Stimulated activated CD4-positive, alpha-beta T cell treated with anti-CD3 and anti-CD28 coated beads, Interleukin-12 subunit alpha, Interleukin-12 subunit beta, amount 100 ng/mL, for 4 hours (primary cell): ENCODE results near the gene MTIF3.
A peak's percentile ranks its signal among the peaks of the same experiment; 100 is the strongest.

Experiments used
- DNase-seq: peaks from one replicate; pipeline ENCODE4 v3.0.0-alpha.2; 2020

Gene MTIF3, protein sequence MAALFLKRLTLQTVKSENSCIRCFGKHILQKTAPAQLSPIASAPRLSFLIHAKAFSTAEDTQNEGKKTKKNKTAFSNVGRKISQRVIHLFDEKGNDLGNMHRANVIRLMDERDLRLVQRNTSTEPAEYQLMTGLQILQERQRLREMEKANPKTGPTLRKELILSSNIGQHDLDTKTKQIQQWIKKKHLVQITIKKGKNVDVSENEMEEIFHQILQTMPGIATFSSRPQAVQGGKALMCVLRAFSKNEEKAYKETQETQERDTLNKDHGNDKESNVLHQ

DNA sequence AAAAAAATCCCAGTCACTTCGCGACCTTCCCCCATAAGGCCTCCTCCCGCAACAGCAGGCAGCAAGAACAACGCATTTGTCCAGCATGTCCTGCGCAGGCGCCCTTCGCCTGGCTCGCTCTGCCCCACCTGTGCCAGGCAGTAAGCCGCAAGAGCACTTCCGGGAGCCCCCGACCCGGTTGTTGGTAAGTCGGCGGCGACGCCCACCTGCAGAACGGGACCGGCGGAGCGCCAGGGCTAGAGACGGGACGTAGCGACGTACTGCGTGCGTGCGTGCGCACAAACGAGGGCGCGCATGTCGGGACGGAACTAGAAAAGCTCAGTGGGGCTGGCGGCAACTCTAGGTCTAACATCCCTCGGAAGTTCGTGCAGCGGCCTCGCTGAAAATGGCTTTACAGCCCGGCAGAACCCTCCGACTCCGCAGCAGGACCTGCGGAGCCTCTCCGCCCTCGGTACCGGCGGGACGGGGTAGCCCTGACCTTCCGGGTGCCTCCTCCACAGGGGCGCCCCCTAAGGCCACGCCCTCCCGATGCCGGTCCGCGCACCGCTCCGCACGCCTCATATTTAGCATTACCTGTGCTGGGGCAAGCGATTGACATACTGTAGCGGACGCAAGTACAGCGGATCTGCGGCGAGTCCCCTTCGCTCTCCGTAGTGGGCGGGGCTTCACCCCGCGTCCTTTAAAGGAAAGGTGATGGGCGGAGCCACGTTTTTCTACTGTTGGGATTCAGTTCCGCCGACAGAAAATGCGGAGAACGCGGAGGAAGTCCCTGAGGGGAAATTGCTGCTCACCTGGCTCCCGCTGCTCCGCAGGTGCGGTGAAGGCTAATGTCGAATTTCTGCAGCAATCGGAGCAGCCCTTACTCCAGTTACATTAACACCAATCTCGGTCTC is at the start of gene MTIF3:
Gene MTIF3 (minus strand): TSS at position 629 of the 893 bp plus-strand sequence. CDS start 10,116 bp downstream, outside the sequence.
- peak; percentile 92 for DNase-seq

DNA sequence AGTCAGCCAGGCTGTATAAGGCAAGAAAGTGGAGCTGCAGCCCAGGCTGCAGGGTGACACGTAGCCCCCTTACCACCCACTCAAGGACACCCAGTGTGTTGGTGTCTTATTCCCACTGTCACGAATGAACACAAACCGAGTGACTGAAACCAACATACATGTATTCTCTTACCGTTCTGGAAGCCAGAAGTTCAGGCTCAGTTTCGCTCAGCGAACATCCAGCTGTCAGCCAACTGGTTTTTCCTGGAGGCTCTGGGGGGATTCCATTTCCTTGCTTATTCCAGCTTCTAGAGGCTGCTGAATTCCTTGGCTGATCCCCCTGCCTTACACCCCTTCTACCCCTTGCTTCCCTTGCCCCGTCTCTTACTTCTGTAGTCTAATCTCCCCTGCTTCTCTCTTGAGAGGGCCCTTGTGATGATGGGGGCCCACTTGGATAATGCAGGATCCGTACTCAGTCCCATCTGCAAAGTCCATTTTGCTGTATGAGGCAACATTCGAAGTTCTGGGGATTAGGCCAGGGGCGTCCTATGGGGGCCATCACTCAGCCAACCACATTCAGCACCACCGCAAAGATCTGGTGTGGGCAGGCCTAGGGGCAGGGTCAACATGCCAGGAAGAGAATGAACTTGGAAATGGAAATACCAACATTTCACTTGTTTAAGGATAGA is 47.3 kb upstream of the MTIF3 start:
- no peak for DNase-seq

DNA sequence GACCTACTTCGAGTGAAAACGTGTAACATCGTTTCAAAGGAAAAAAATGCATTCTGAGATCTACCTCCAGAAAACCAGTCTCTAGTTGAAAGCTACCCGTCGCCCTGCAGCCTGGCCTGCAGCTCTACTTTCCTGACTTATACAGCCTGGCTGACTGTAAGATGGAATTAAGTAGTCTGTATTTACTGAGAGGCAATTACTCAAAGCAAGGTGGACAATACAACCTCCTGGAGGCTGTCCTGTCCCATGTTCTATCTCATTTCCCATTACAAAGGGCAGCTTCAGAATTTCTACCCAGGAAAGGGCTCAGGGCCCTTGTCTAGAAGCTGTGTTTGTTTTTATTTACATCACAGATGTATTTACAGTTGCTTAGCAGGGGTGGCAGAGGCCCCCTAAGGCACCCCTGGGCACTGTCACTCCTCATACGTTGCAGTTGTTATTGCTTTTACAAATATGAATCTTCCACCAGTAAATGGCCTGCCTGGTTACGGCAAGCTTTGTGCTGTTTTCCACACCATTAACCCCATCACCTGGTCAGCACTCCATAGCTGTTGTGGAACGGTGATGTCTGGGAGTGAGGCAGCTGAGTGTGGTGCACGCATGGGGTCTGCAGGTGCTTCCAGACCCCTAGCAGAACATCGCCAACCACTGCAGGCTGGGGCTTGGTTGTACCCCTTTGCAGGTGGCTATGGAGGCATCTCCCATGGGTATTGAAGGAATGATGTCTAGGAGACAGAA is 46.3 kb upstream of the MTIF3 start:
- DNase-seq, result no peak

DNA sequence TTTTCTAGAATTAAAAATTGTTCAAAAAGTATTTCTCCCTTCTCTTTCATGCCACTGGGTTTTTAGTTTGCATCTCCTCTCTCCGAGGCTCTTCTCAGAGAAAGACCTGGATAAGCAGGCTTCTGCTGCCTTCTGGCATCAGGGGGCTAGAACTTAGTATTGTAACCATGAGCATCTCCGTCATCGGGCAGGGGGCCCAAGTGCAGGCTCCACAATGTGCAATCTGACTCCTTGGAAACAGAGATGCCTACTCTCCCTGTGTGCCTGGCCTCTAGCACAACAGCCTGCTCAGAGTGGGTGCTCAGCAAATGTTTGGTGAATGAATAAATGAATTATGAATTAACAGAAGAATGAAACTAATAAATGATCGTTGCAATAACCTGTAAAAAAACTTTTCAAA is 45.6 kb upstream of the MTIF3 start:
- no peak for DNase-seq

DNA sequence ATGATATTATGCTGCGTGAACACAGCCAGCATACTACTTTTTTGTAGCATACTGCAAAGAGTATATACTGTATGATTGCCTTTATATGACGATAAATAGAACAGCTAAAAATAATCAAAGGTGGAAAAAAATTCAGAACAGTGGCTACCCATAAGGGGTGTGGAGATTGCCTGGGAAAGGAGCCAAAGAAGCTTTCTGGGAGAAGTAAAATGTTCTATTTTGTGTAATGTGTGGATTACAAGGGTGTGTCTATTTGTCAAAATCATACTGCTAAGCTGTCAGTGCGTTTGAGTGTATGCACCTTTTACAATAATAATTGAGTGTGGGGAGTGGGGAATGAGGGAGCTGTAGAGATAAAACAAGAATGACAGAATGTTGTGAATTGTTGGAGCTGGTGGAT is 45.2 kb upstream of the MTIF3 start:
- no peak for DNase-seq

DNA sequence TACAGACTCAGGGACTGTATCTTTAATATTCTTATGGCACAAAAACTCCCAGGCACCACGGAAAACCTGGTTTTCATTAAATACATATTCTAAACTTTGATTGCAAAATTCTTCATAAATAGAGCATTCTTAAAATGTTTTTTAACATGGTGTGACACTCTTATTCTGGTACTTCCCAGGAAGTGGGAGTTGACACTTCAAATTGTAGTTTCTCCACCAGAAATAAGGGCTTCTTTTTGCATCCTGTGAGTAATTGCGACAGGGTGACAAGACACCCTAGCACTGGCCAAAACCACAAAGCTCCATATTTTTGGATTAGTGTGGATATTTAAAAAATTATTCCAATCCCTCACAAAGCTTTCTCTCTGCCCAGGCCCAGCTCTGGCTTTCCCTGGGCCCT is 43.6 kb upstream of the MTIF3 start:
- no peak for DNase-seq

DNA sequence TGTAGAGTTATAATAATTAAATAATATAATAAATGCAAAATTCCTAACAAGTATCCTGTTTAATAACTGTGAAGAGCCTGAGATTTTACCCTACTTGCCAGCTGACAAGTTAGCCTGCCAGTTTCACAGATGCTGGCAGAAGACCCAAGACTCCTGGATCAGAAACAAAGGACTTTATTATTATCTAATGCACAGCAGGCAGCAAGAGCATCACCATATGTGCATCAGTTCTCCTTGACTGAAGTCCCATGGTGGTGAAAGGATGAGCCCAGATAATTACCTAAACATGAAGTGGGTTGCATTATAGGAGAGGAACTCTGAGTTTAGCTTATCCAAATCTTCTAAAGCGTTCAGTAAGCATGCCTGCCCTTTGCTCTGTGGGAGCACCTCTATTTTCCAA is 39.1 kb upstream of the MTIF3 start:
- no peak for DNase-seq

DNA sequence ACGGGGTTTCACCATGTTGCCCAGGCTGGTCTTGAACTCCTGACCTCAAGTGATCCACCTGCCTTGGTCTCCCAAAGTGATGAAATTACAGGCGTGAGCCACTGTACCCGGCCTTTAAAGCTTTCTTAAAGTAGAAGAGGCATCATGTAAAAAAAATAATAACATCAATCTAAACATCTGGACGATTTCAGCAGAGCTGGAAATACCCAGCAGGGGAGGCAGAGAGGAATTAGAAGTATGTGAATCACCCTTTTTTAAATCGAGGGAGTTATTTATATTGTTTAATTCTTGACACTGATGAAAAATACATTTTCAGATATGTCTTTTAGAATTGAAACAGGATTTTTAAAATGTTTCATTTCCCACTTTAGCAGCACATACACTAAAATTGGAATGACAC is 37.4 kb upstream of the MTIF3 start:
- DNase-seq, result no peak

DNA sequence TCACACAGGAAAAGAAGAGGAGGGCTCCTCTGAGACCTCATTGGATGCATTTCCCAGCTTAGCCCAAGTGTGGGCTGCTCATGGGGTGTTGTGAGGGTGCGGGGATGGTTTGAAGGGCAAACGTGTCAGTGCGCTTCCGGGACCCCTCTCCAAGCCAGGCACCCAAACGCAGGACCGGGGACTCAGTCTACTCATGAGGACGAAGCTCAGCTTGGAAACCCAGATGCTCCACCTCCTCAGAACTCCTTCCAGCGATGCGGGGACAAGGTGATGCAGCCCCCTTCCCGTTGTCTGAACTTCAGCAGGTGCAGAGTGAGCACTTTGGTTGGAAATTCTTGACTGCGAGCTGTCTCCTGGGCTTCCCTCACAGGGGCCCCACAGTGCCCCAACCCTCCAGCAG is 33.1 kb upstream of the MTIF3 start:
- no peak for DNase-seq

DNA sequence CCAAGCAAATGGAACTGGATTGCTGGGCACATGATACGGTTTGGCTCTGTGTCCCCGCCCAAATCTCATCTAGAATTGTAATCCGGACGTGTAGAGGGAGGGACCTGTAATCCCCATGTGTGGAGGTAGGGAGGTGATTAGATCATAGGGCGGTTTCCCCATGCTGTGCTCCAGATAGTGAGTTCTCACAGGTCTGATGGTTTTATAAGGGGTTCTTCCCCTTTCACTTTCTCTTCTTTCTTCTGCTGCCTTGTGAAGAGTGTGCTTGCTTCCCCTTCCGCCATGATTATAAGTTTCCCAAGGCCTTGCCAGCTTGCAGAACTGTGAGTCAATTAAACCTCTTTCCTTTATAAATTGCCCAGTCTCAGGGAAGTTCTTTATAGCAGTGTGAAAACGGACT is 32.6 kb upstream of the MTIF3 start:
- no peak for DNase-seq

DNA sequence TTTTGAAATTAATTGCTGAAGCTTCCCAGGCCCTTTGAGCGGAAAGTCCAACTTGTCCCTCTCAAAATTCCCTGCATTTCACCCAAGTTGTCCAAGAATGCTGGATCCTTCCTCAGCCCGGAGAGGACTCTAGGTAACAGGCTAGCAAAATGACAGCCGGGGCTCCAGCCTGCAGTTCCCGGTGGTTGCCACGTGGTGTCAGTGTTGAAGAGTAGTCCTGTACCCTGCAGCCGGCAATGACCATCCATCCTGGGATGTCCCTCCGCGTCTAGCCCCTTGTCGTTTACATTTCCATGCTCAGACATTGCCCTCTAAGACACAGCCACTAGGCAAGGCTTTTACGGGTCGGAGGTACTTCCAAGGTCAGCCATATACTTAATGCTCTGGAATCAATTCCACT is 31.4 kb upstream of the MTIF3 start:
- DNase-seq, result peak; percentile 9

DNA sequence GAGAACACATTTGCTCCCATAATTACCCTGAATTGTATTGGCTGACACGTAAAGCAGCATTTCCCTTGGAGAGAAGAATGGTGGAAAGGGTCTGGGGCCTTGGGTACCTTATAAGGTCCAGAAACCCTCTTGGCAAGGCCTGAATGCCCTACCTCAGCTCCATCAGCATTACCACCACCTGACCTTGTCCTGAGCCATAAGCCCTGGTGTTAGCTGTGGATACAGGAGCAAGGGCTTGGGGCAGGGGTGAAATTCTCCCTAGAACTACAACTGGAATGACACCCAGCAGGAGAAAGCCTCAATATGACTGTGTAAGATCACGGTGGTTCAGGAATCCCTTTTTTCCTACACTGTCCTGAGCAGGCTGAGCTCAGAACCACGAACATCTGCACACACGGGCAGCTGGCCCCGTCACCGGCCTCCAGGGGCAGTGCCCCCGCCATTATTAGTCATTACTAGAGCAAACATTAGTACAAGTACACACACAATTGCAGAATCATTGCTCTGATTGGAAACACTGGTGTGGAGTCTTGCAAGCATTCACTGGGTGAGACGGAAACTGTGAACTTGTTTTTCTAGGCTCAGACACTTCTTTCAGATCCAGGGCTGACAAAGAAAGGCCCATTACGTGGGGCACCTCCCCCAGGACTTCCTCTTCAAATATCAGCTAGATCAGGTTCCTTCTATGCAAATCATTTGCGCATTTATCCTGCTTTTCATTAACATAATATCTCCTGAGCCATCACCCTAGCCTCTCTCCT is 26.8 kb upstream of the MTIF3 start:
- no peak for DNase-seq

DNA sequence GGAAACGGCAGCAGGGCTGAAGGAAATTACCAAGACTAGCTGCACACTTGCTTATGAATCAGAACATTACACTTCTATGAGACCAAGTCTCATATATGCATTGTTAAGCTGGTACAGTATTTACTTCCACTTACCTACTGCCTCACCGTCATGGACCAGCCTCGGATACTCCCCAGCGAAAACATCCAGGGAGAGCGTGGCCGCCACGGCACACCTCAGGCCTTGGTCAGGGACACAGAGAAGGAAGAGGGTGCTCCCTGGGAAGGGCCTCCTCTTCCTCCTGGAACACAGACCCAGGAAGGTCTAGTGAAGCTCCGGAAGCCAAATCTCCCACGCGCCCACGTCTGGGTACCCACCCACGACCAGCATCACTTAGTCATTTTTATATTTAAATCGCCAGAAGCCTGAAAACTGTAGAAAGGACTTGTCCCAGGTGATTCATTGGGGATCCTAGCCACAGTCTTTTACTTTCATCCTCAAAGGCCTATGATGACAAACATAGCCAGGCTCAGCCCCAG is 24.4 kb upstream of the MTIF3 start:
- no peak for DNase-seq

DNA sequence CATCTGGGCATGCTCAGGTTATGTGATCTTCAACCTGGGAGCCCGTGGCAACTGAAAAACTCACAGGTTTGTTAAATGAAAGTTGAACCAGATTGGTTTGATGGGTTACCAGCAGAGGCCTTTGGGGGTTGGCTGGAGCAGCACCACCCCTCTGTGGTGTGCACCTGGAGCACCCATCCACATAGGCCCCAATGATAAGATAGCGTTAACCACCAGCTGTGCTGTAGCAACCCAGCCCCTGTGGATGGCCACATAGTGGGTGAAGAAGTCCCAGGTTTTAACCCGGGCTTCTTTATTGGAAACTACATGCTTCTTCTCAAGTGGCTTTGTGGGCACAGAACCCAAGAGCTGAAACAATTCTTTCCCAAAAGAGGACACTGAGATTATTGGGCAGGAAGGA is 22.6 kb upstream of the MTIF3 start:
- DNase-seq, result no peak

DNA sequence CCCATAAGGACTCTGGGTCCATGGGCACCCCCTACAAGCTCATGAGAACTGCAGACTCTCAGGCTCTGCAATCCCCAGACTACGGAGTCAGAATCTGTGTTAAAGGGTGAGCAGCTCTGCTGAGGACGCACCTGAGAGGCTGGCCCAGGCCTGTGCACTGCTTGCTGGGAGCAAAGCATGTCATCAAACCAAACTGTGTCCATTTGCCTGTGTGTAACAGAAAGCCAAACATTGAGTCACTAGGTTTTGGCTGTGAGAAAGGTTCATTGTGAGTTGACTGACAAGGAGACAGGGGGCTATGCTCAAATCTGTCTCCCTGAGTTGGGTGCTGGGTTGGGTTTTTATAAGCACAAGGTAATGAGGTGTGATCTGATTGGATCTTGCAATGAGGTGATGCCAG is 22.1 kb upstream of the MTIF3 start:
- DNase-seq, result no peak

DNA sequence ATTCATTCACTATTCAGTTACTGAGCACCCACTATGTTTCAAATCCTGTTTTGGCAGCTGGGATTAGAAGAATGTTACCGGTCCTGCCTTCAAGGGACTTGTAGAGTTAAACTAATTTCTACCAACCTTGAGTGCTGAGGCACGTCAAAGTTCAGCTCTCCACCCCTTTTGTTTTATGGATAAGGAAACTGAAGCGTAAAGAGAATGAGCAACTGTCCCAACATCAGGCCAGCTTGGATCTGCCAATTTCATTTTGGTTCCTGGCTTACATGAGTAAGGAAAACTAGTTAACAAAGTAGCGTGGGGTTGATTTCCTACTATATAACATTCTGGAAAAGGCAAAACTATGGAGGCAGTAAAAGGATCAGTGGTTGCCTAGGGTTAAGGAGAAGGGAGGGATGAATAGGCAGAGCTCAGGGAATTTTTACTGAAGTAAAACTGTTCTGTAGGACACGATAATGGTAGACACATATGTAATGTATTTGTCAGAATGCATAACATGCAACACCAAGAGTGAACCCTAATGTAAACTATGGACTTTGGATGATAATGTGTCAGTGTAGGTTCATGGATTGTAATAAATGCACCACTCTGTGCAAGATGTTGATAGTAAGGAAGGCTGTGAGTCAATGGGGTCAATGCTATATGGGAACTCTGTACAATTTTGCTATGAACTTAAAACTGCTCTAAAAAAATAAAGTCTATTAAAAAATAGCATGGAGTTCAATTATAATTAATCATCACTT is 19.9 kb upstream of the MTIF3 start:
- no peak for DNase-seq

DNA sequence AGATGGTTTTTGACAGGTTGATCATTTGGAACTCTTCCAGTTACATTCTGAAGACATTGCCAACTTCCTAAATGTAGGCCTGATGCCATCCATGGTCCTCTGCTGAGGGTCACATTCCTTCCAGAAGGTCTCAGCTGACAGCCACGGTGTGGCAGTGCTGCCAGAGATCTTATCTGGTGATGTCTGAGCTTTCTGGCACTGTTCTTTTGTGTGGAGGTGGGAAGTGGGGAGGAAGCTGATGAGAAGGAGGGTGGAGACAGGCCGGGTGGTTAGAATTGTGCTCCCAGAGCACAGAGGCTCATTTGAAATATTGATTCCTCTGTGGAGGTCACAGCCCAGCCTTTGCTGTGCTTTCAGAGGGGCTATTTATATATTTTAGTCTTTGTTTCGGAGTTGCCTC is 16.1 kb upstream of the MTIF3 start:
- no peak for DNase-seq

DNA sequence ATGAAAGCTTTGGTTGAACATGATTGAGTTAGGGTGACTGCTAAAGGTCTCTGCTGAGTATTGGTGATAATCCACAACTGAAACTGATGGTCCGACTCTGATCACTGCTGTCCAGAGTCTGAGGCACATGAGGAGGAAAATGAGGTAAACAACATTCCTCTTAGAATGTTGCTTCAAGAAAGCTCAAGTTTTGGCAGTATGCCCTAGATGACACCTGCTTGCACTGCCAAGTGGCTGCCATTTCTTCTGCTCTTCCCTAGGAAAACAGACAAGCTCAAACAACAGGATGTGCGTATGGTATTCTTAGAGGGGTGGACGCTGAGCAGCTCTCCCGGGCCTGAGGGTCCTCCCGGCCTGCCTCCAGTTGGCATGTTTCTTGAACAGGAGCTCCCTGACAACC is 15.2 kb upstream of the MTIF3 start:
- no peak for DNase-seq

DNA sequence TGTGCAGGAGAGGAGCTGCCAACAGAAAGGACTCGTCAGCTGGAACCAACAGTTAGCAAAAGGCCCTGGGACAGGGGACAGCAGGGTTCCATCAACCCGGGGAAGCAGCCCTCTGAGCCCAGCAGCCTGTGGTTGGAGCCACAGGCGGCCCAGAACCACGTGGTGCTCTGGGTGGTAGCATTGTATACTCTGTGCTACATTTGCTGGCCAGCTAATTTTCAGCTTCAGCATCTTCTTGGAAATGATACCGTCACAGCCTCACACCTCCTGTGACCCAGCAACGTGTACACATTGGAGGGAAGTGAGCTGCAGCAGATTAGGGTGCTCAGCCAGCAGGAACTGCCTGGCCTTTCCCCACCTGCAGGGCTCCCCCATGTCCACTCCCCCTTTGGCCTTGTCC is 13.1 kb upstream of the MTIF3 start:
- DNase-seq, result no peak

DNA sequence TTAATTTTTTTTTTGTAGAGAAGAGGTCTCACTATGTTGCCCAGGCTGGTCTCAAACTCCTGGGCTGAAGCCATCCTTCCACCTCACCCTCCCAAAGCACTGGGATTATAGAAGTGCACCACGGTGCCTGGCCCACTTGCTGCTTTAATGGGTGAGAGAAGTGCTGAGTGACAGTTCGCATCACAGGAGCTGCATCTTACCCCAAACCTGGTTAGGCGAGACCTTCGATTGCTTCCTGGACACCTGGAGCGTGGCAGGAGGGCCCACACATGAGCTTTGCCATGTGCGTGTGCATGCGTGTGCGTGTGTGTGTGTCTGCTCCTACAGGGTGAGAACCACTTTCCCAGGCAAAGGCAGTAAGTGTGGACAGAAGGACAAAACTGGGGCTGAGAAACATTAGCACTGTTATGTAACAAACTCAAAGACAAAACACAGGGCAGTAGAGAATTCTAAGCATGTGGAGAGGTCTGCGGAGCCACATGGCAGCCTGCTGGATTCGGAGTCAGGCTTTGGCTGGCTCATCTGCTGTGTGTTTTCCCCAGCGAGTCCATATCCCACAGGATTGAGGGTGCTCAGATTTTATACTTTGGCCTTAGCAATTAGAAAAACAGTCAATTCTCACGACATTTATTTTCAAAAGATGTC is 11.7 kb upstream of the MTIF3 start:
- no peak for DNase-seq

DNA sequence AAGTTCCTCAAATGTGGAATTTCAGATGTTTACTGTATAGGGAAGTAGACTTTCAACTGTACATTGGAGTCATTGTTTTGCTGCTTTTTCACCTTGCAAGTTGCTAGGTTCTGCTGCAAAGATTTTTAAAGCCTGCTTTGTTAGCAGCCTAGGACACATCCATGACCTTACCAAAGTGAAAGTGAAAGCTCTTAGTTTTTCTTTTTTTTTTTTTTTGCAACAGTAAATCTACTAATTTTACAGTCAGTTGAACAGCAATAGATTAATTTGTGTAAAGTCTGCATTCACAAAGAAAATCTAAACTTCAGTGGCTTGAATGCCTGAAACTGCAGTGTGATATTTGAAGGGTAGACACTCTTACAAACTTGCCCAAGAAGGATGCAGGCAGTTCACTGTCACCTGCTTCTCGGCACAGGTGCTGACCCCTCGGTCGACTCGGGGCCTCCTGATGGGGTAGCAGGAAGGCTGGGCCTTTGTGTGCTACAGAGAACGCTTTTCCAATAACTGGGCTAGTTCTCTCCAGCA is 5.0 kb upstream of the MTIF3 start:
- no peak for DNase-seq
